T-helper 1 cell treated with Interleukin-12 subunit alpha and Interleukin-12 subunit beta and Interleukin-4 antibody, amounts not matched to agents 30 μg/mL and 1 μg/mL, for 36 hours (primary cell): ENCODE measurements around the gene CCNL1.
"Not testable (repeated sequence)": the region's sequence is repeated elsewhere in the genome, so short reads cannot be mapped to it uniquely, and the experiment has no call there.

ENCODE experiments used
- H3K27ac Mint-ChIP-seq: one replicate; pipeline ENCODE4 v1.8.0; 2021; ENCODE audit warnings: mild to moderate bottlenecking, mixed read lengths
- H3K27me3 Mint-ChIP-seq: one replicate; pipeline ENCODE4 v1.8.0; 2021; ENCODE audit warnings: low read depth, mixed read lengths
- H3K36me3 Mint-ChIP-seq: one replicate; pipeline ENCODE4 v1.8.0; 2021; ENCODE audit warnings: low read depth, mixed read lengths
- H3K4me1 Mint-ChIP-seq: one replicate; pipeline ENCODE4 v1.8.0; 2021; ENCODE audit warnings: low read depth, mixed read lengths
- H3K4me3 Mint-ChIP-seq: one replicate; pipeline ENCODE4 v1.8.0; 2021; ENCODE audit warnings: mild to moderate bottlenecking, moderate library complexity, mixed read lengths
- H3K9me3 Mint-ChIP-seq: one replicate; pipeline ENCODE4 v1.8.0; 2021; ENCODE audit warnings: mixed read lengths

CCNL1 gene

DNA sequence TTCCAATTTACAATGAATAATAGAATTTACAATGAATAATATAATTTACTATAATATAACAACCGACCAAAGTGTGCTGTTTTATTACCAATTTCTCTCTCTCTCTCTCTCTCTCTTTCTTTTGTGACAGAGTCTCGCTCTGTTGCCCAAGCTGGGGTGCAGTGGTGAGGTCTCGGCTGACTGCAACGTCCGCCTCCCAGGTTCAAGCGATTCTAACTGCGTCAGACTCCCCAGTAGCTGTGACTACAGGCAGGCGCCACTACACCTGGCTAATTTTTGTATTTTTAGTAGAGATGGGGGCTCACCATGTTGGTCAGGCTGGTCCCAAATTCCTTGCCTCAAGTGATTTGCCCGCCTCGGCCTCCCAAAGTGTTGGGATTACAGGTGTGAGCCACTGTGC lies 17.0 kb upstream of the CCNL1 start:
- H3K4me1 Mint-ChIP-seq = peaks cover 25% of the 10 kb centered on the region
- H3K4me3 Mint-ChIP-seq = peak overlapping the region; percentile 31
- peaks cover 11% of the 10 kb centered on the region for H3K36me3 Mint-ChIP-seq
- no peaks in the 10 kb centered on the region for H3K27me3 Mint-ChIP-seq
- peaks cover 3% of the 10 kb centered on the region for H3K9me3 Mint-ChIP-seq
- H3K27ac Mint-ChIP-seq = no peak overlapping the region

DNA sequence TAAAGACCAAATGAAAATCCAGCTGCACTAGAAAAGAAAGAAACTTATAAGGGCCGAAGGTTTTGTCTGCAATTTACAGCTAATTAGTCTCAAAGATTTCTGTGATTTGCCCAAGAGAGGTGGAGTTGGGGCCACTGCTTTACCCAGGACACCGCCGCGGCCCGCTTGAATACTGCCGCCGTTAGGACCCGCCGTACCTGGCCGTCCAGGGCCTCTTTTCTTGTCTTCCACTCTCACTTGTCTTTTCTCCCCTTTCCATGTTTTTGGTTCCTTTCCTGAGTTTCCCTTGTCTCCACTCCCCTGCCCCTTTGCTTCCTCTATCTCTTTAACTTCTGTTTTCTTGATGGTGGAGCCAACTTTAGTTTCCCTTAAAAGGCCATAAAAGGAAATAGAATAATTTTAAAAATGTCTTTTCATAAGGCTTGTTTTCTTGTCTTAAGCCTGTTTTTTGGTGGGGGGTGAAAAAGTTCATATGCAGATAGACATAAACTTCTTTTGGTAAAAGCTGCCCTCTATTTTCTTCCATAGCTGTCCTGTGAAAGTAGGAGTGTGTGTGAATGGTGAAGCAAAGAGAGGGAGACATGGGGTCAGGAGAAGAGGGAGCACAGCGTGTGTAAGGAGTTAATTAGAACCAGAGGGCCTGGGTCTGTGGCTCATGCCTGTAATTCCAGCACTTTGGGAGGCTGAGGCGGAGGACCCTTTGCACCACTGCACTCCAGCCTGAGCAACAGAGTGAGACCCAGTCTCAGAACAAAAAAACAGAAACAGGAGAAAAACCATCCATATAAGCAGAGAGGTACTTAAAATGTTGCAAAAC lies 16.0 kb upstream of the CCNL1 start:
- Mint-ChIP-seq H3K27me3 (no peaks in the 10 kb centered on the region), H3K27ac (peak overlapping the region; percentile 92), H3K4me1 (peaks cover 25% of the 10 kb centered on the region)

DNA sequence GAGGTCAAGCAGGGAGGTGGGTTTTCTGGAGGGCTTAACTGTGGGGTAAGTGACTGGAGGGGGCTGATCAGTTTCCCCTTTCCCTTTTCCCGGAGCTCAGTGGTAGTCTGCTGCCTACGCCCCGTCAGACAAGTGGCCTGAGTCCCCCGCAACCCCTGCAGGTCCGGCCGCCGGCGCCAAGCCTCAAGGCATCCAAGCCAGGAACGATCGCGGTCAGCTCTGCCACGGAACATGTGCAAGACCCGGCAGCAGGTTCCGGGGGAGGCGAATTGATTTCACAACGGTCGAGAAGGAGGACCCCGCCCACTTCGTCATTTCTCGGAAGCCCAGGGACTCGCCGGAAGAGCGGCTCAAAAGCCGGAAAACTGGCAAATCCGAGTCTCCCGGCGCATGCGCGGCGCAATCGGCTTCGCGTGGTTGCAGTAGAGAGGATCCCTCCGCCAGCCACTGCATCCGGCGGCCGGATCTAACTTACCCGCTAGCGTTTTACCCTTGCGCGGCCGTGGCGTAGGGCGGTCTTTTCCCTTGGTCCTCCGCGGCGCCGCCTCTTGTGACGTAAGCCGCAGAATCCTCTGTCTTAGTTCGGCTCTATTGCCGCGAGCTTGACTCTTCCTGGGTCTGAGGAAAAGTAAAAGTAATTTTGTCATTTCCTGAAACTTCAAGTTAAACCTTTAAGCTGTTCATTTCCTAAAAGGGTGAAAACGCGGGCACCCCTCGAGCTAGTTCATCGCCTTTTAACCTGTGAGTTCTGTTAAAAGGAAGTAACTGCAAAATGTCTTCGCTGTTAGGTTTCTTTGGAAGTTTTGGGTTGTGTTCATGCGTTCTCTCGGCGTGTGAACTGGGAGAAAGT lies 14.9 kb upstream of the CCNL1 start:
- Mint-ChIP-seq H3K36me3 (peaks cover 11% of the 10 kb centered on the region), H3K27me3 (no peaks in the 10 kb centered on the region), H3K27ac (peak overlapping the region; percentile 92), H3K4me1 (peaks cover 25% of the 10 kb centered on the region), H3K9me3 (peaks cover 3% of the 10 kb centered on the region), H3K4me3 (peak overlapping the region; percentile 91)

More for the DNA sequence above, 16.0 kb upstream of the CCNL1 start:
- H3K9me3 Mint-ChIP-seq = peaks cover 3% of the 10 kb centered on the region
- peaks cover 11% of the 10 kb centered on the region for H3K36me3 Mint-ChIP-seq
- H3K4me3 Mint-ChIP-seq = peak overlapping the region; percentile 91

DNA sequence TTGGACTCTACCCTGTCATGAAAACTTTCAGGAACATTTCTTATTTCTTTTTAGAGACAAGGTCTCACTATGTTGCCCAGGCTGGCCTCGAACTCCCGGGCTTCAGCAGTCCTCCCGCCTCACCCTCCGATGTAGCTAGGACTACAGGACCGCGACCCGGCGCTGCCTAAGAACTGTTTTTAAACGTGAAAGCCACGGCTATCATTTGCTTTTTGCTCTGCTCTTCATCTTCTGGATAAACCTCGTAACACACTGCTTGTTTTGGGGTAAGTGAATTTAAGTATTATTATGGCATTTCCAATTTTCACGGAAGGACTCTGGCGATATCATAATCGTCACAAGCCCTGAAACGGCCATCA lies 14.3 kb upstream of the CCNL1 start:
- Mint-ChIP-seq H3K27ac (peak overlapping the region; percentile 92), H3K4me3 (peak overlapping the region; percentile 91), H3K9me3 (peaks cover 3% of the 10 kb centered on the region), H3K36me3 (peaks cover 11% of the 10 kb centered on the region), H3K27me3 (no peaks in the 10 kb centered on the region), H3K4me1 (peaks cover 25% of the 10 kb centered on the region)

DNA sequence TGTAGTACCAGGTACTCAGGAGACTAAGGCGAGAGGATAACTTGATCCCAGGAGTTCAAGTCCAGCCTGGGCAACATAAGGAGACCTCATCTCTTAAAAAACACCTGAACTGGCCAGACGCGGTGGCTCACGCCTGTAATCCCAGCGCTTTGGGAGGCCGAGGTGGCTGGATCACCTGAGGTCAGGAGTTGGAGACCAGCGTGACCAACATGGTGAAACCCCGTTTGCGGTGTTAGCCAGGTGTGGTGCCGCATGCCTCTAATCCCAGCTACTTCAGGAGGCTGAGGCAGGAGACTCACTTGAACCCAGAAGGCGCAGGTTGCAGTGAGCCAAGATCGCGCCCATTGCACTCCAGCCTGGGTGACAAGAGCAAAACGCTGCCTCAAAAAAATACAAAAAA lies 13.4 kb upstream of the CCNL1 start:
- not testable (repeated sequence) for H3K27ac Mint-ChIP-seq, H3K27me3 Mint-ChIP-seq, H3K4me3 Mint-ChIP-seq, H3K9me3 Mint-ChIP-seq
- H3K4me1 Mint-ChIP-seq = peaks cover 25% of the 10 kb centered on the region
- peaks cover 11% of the 10 kb centered on the region for H3K36me3 Mint-ChIP-seq

DNA sequence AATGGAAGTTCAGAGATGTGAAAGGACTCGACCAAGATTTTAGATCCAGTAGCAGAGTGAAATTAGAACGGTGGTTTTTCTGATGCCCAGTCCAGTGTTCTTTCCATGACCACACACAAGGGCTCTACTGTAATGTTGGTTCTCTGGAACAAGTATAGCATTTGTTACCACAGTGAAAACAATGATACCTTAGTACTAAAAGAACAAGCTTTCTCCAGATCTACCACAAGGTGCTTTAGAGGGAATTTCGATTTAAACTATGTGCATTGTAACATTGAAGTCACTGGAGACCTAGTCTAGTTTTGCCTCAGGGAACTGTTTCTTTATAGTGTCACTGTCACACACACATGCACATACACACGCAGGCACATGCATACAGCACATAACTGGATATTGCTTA lies 12.8 kb upstream of the CCNL1 start:
- Mint-ChIP-seq H3K9me3 (peaks cover 3% of the 10 kb centered on the region), H3K36me3 (peaks cover 7% of the 10 kb centered on the region), H3K4me3 (peak overlapping the region; percentile 14), H3K27me3 (no peaks in the 10 kb centered on the region), H3K4me1 (peaks cover 25% of the 10 kb centered on the region), H3K27ac (peak overlapping the region; percentile 42)

DNA sequence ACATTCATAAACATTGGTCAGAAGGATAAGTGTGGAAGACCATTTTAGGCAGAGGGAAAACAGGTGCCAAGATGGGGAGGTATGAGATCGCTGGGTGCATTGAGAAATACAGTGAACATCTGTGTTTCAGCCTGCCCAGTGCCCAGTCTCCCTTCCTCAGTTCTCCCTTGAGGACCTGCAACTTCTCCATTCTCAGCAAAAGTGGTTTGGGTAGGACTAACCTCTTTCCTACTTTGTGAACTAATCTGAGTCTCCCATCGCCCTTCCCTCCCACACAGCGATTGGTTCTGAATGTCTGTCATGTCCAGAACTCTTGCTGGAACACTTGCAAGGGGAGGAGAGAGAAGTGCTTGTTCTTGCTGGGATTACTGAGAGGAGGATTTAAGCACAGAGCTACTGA lies 10.9 kb upstream of the CCNL1 start:
- no peak overlapping the region for H3K4me3 Mint-ChIP-seq
- H3K27ac Mint-ChIP-seq = peak overlapping the region; percentile 1
- H3K9me3 Mint-ChIP-seq = no peaks in the 10 kb centered on the region
- peaks cover 4% of the 10 kb centered on the region for H3K36me3 Mint-ChIP-seq
- no peaks in the 10 kb centered on the region for H3K27me3 Mint-ChIP-seq
- H3K4me1 Mint-ChIP-seq = peaks cover 14% of the 10 kb centered on the region

DNA sequence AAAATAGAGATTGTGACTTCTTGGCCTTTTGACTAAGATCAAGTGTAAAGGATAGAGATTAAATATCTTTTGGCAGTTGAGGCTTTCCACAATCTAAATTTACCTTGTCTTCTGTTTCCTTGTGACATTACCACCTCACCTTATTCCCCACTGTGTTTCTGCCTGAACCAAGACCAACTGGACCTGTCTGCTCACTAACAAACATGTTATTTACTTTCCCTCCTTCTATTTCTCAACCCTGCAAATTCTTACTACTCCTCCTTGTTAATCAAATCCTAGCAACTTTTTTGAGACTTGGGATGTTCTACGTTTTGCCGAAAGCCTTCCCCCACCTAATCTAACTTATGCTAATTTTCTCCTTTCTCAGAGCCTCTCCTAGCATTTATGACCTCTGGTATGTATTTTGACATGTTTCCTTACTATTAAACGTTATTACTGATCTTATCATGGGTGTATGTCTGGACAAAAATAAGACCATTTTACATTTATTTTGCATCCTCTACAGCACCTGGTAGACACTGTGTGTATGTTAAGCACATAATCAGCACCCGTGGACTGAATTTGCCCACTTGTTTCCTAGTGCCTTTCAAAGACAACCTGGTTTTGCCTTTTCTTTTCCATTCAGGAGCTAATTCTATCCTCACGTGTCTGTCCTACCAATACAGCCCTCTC lies 7.6 kb upstream of the CCNL1 start:
- Mint-ChIP-seq H3K9me3 (no peaks in the 10 kb centered on the region), H3K4me3 (no peak overlapping the region), H3K27ac (no peak overlapping the region), H3K27me3 (no peaks in the 10 kb centered on the region), H3K36me3 (peaks cover 2% of the 10 kb centered on the region), H3K4me1 (peaks cover 5% of the 10 kb centered on the region)

DNA sequence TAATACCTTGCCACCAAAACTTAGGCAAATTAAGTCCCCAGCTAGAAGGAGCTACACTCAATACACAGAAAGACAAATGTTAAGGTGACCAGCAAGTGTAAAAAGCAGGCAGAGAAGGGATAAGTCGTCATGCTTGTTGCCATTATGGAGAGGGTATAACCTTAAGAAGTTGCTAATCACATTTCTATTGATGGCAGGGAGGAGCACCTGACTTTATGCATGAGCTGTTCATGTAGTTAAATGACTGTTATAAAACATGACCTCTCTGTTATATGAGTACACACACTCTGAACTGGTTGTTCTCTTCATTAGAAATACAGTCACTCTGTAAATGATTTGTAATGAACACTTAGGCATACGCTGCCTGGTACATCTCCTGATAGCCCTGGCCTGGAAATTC lies 6.6 kb upstream of the CCNL1 start:
- Mint-ChIP-seq H3K4me1 (peaks cover 6% of the 10 kb centered on the region), H3K27ac (no peak overlapping the region), H3K4me3 (no peak overlapping the region), H3K27me3 (no peaks in the 10 kb centered on the region), H3K9me3 (no peaks in the 10 kb centered on the region), H3K36me3 (peaks cover 4% of the 10 kb centered on the region)

DNA sequence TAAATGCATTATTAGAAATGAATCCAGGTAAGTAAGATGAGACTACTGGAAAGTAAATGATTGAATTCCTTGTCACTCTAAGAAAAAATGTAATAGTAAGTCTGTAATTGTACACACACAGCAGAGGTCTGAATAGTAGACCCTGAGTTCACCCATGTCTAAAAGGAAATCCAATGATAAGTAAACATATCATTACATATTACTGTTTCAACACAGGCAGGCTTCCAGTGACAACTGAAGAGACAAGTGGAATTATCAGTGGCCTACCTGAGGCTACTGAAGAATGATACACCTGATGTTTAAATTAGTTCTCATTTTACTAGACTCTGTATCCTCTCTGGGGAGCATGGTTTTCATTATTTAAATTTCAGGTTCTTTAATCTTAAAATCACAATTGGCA lies 6.2 kb upstream of the CCNL1 start:
- Mint-ChIP-seq H3K27ac (no peak overlapping the region), H3K4me3 (no peak overlapping the region), H3K4me1 (peaks cover 9% of the 10 kb centered on the region), H3K9me3 (no peaks in the 10 kb centered on the region), H3K36me3 (peaks cover 4% of the 10 kb centered on the region), H3K27me3 (no peaks in the 10 kb centered on the region)

DNA sequence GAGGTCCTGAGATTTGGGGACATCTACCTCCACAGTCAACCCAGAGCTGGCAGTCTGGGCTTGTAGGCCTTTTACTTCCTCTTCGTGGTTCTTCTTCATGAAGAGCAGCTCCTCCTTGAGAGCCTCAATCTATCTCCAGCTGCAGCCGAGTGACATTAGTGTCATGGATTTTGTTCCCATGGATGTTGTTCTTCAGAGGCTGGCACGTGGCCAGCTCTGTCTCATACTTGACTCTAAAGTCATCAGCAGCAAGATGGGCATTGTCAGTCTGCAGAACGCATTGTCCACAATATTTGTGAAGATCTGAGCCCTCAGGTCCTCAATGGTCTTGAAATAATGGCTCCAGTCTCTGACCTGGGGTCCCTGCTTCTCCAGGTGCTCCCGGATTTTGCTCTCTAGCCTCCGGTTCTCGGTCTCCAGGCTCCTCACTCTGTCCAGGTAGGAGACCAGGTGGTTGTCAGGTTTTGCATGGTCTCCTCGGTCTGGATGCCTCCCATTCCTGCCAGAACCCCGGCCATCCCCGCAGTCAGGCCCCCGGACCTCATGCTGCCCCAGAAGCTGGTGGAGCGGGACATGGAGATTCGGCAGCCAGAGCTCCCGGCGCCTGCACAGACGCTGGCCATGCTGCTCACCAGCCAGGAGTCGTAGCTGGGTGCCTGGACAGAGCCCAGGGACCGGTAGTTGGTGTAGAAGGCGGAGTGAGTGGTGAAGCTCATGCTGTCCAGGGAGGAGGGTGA lies 3.4 kb upstream of the CCNL1 start:
- Mint-ChIP-seq H3K4me3 (no peak overlapping the region), H3K27ac (peak overlapping the region; percentile 64), H3K4me1 (peaks cover 20% of the 10 kb centered on the region), H3K36me3 (peaks cover 17% of the 10 kb centered on the region), H3K27me3 (no peaks in the 10 kb centered on the region), H3K9me3 (no peaks in the 10 kb centered on the region)

DNA sequence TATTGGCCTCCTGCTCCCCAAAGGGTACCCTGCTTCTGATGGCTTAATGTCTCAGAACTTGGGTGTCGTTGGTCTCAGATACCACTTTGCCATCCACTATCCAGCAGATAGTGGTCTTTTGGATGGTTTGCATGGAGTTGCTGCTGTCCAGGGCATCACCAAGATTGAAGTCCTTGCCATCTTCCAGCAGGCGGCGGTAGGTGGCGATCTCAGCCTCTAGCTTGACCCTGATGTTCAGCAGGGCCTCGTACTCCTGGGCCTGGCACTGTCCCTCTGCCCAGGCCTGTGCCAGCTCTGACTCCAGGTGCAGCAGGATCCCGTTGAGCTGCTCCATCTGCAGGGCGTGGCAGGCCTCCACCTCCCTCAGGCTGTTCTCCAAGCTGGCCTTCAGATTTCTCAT lies 2.7 kb upstream of the CCNL1 start:
- H3K4me3 Mint-ChIP-seq, H3K27ac Mint-ChIP-seq, H3K9me3 Mint-ChIP-seq, H3K27me3 Mint-ChIP-seq: not testable (repeated sequence)
- Mint-ChIP-seq H3K4me1 (peaks cover 28% of the 10 kb centered on the region), H3K36me3 (peaks cover 25% of the 10 kb centered on the region)

DNA sequence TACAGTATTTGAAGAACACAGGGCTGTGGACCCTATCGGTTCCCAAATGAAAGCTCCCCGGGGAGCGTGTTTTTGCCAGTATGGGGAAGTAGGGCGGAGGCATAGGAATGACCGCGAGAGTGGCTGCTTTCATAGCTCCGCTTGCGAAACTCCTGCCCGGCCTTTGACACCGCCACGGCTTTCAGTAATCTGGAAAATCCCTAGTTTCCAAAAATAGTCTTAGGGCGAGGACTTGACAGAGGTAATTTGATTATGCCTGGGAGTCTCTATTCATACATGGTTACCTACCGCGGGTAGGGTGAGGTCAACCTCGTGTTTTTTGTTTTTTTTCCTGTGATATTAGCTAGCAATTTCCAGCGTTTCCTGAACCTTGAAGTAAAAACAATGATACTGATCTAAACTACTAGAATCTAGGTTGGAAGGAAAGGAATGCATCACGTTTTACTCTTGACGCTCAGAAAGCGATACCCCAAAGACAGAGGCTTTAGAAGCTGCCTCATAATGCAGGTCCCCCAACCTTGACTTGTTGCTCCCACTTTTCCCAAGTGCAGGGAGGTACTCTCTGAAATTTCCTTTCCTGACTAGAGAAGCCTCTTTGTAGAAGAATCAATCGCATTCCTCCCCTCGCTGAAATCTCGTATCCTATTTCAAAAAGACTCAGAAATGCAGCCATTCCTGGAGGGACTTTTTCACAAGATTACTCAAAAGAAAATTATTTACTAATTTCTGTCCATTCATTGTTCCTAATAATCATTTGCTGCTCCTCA lies 894 bp upstream of the CCNL1 start:
- Mint-ChIP-seq H3K27ac (peak overlapping the region; percentile 87), H3K9me3 (no peaks in the 10 kb centered on the region), H3K4me3 (peak overlapping the region; percentile 92), H3K4me1 (peaks cover 43% of the 10 kb centered on the region), H3K27me3 (no peaks in the 10 kb centered on the region), H3K36me3 (peaks cover 41% of the 10 kb centered on the region)
